ENCODE results near the gene SLC38A3. TPM values are rescaled to one million over a fixed set of nuclear protein-coding genes. Genes with fewer than 3 reads are reported as not detected.

The SLC38A3 gene
- total and polyA plus RNA-seq, 2 experiments from 2014 or later: 24.7 to 56.6 TPM

DNA sequence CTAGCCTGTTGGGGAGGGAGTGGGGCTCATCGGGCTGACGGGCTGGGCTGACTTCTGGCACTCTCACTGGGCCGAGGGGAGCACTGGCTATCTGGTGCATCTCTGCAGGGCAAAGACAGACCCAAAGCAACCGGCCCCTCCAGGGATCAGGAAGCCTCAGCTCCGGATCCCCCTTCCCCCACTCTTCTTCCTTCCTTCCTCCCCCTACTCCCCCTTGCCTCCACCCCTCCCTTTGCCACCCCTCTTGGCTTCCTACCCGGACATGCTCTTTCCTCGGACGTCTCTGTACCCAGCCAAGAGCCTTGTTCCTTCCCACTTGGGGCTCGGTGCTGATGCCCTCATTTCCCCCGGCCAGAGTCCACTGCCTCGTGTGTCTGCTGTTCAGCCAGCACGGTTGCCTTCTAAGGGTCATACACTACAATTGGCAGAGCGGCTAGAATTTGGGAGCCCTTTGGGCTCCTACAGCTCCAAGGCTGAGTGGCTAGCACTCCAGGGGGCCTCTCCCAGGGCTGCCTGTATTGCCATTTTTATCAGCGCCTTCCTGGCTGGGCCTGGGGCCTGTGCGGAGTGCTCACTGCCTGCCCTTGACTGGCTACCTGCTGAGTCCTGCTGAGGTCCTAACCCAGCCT lies 39.0 kb upstream of the SLC38A3 start:
- Histone ChIP-seq H3K9me2 (replicated peaks; ENCODE audit: insufficient read depth) (no peaks in the 10 kb centered on the region), H3K4me2 (peak overlapping the region; percentile 46), H3K4me3 (no peak overlapping the region), H3K27ac (no peak overlapping the region), H3K79me2 (peaks cover 7% of the 10 kb centered on the region), H3K27me3 (no peaks in the 10 kb centered on the region), H3K36me3 (replicated peaks; ENCODE audit: insufficient read depth, low read depth) (no peaks in the 10 kb centered on the region), H3K4me1 (ENCODE audit: insufficient read depth) (peaks cover 37% of the 10 kb centered on the region), H4K20me1 (ENCODE audit: insufficient read depth, poor library complexity, severe bottlenecking) (peaks cover 30% of the 10 kb centered on the region), H3K9me3 (ENCODE audit: low read depth) (no peaks in the 10 kb centered on the region), H2AFZ (no peak overlapping the region)
- WGBS (ENCODE audit: low lambda C conversion rate, missing lambda C conversion rate): 56% methylated on average over 12 of the region's 15 CpGs
- DNase-seq (ENCODE audit: low spot score): no peak
- TF ChIP-seq, protein P1, sequence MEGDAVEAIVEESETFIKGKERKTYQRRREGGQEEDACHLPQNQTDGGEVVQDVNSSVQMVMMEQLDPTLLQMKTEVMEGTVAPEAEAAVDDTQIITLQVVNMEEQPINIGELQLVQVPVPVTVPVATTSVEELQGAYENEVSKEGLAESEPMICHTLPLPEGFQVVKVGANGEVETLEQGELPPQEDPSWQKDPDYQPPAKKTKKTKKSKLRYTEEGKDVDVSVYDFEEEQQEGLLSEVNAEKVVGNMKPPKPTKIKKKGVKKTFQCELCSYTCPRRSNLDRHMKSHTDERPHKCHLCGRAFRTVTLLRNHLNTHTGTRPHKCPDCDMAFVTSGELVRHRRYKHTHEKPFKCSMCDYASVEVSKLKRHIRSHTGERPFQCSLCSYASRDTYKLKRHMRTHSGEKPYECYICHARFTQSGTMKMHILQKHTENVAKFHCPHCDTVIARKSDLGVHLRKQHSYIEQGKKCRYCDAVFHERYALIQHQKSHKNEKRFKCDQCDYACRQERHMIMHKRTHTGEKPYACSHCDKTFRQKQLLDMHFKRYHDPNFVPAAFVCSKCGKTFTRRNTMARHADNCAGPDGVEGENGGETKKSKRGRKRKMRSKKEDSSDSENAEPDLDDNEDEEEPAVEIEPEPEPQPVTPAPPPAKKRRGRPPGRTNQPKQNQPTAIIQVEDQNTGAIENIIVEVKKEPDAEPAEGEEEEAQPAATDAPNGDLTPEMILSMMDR (IDR thresholded peaks at IDR 0.05; ENCODE audit: poor library complexity): no peak
- TF ChIP-seq EZH2phosphoT487 (IDR thresholded peaks at IDR 0.05; ENCODE audit: low read depth, severe bottlenecking, unreplicated experiment) (no peak), EZH2 (IDR thresholded peaks at IDR 0.05; ENCODE audit: borderline replicate concordance) (no peak)

DNA sequence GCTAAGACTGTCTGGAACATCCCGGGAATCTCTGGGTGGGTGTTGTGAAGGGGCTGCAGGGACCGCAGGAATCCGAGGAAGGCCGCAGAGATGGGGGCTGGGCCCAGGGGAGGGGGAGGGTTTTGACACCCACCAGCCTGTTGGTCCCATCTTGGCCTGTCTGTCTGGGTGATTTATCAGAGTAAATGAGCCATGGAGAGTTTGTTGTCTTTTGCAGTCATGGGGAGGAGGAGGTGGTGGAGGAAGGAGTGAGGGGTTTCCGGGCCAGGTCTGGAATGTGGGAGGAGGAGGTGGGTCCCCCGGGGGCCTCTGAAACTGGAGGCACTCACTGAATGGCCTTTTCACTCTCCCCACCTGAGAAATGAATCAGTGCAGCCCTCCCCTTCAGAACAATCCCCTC lies 38.5 kb upstream of the SLC38A3 start:
- Histone ChIP-seq H2AFZ (no peak overlapping the region), H3K27me3 (no peaks in the 10 kb centered on the region), H3K9me3 (ENCODE audit: low read depth) (no peaks in the 10 kb centered on the region), H4K20me1 (ENCODE audit: insufficient read depth, poor library complexity, severe bottlenecking) (peaks cover 31% of the 10 kb centered on the region), H3K36me3 (replicated peaks; ENCODE audit: insufficient read depth, low read depth) (no peaks in the 10 kb centered on the region), H3K4me1 (ENCODE audit: insufficient read depth) (peaks cover 37% of the 10 kb centered on the region), H3K79me2 (peaks cover 7% of the 10 kb centered on the region), H3K4me2 (peak overlapping the region; percentile 46), H3K4me3 (no peak overlapping the region), H3K27ac (no peak overlapping the region), H3K9me2 (replicated peaks; ENCODE audit: insufficient read depth) (no peaks in the 10 kb centered on the region)
- WGBS (ENCODE audit: low lambda C conversion rate, missing lambda C conversion rate): 59% methylated on average over 6 of the region's 6 CpGs
- DNase-seq (ENCODE audit: low spot score): no peak
- TF ChIP-seq EZH2 (IDR thresholded peaks at IDR 0.05; ENCODE audit: borderline replicate concordance): no peak
- TF ChIP-seq, protein P1 (IDR thresholded peaks at IDR 0.05; ENCODE audit: poor library complexity): no peak
- no peak for TF ChIP-seq EZH2phosphoT487 (IDR thresholded peaks at IDR 0.05; ENCODE audit: low read depth, severe bottlenecking, unreplicated experiment)

DNA sequence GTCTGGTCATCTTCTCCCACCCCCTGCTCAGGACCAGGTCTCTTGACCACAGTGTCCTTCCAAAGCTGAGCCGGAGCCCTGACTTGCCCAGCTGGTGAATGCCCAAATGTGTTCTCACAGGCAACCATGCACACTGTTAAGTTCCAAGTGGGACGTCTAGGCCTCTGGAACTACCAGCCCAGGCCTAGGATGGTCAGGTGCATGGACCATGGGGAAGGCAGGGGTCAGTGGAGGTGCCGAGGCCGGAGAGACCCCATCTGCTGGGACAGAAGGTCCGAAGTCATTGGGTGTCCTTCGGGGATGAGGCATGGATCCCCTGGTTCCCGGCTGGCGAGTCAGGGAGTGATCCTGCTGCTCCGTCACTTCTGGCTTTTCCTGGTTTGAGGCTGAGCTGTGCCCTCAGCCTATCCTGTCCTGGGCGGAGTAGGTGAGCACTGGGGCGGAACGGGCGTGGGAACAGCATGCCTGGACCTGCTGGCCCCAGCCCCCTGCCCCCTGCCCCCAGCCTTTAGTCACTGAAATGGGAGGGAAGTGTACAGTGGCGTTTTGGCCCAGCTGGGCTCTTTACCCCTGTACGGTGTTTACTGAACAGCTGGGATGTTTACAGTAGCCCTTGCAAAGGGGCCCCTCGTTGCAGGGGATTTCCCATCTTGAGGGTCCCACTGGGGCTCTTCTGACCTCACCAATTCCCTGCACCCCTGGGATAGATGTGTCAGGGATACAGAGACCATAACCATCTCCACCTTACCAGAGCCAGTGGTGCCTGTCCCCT lies 37.8 kb upstream of the SLC38A3 start:
- H3K9me2 ChIP-seq (replicated peaks; ENCODE audit: insufficient read depth): no peaks in the 10 kb centered on the region
- 74% methylated on average over 12 of the region's 16 CpGs for WGBS (ENCODE audit: low lambda C conversion rate, missing lambda C conversion rate)
- no peaks in the 10 kb centered on the region for H3K27me3 ChIP-seq
- H3K4me3 ChIP-seq: no peak overlapping the region
- H3K27ac ChIP-seq: no peak overlapping the region
- H4K20me1 ChIP-seq (ENCODE audit: insufficient read depth, poor library complexity, severe bottlenecking): peaks cover 31% of the 10 kb centered on the region
- no peaks in the 10 kb centered on the region for H3K36me3 ChIP-seq (replicated peaks; ENCODE audit: insufficient read depth, low read depth)
- no peak overlapping the region for H2AFZ ChIP-seq
- DNase-seq (ENCODE audit: low spot score): no peak
- TF ChIP-seq EZH2phosphoT487 (IDR thresholded peaks at IDR 0.05; ENCODE audit: low read depth, severe bottlenecking, unreplicated experiment): no peak
- TF ChIP-seq EZH2 (IDR thresholded peaks at IDR 0.05; ENCODE audit: borderline replicate concordance): no peak
- TF ChIP-seq, protein P1 (IDR thresholded peaks at IDR 0.05; ENCODE audit: poor library complexity): no peak
- H3K4me1 ChIP-seq (ENCODE audit: insufficient read depth): peaks cover 37% of the 10 kb centered on the region
- no peak overlapping the region for H3K4me2 ChIP-seq
- H3K79me2 ChIP-seq: peaks cover 7% of the 10 kb centered on the region
- H3K9me3 ChIP-seq (ENCODE audit: low read depth): no peaks in the 10 kb centered on the region

All from hepatocyte (in vitro differentiated cells).